CD4-positive, alpha-beta memory T cell (primary cell): ENCODE data around the gene RSPRY1. TPM values are rescaled to one million over a fixed set of nuclear protein-coding genes. Genes with fewer than 3 reads are reported as not detected.

ENCODE experiments used
- CTCF ChIA-PET: fragments of 350-600 bp; sonication (Branson Sonifier 250); formaldehyde crosslinking; loops from one replicate; lab custom pipeline; 2021; ENCODE audit warnings: inconsistent platforms; ENCODE audit not compliant: partially characterized antibody; lab: Charles Lee
- POLR2A ChIA-PET: fragments of 350-600 bp; sonication (Branson Sonifier 250); formaldehyde crosslinking; loops from one replicate; lab custom pipeline; 2021; ENCODE audit not compliant: partially characterized antibody; lab: Charles Lee
- DNase-seq, 5 donors: peaks; one replicate each; pipeline versions ENCODE4 v3.0.0 to v3.0.0-alpha.2; 2020 to 2022; ENCODE audit warnings: mixed read lengths in 1 of 5
- H3K27ac ChIP-seq: one replicate; pipeline ENCODE4 v1.7.0; 2013; ENCODE audit warnings: low read depth, low read length
- H3K27me3 ChIP-seq: 2 replicates; pipeline ENCODE4 v1.7.0; 2013; ENCODE audit warnings: mild to moderate bottlenecking, low read length, moderate library complexity; ENCODE audit not compliant: insufficient read depth
- H3K36me3 ChIP-seq: 2 replicates; pipeline ENCODE4 v1.7.0; 2013; ENCODE audit warnings: mild to moderate bottlenecking, low read length, moderate library complexity; ENCODE audit not compliant: insufficient read depth
- H3K4me1 ChIP-seq: 2 replicates; pipeline ENCODE4 v1.7.0; 2013; ENCODE audit warnings: mild to moderate bottlenecking, low read length, moderate library complexity; ENCODE audit not compliant: insufficient read depth
- H3K4me3 ChIP-seq, 2 donors: one replicate each; pipeline ENCODE4 v1.7.0; 2013; ENCODE audit warnings: low read length in 2 of 2, mild to moderate bottlenecking in 1 of 2
- H3K9me3 ChIP-seq, 2 donors: one replicate each; pipeline ENCODE4 v1.7.0; 2013; ENCODE audit warnings: low read length in 2 of 2, control low read depth in 1 of 2; ENCODE audit not compliant: control insufficient read depth in 1 of 2
- H3K27ac Mint-ChIP-seq, 7 donors: one replicate each; pipeline ENCODE4 v1.8.0; 2020 to 2021; ENCODE audit warnings: mixed read lengths in 7 of 7, mild to moderate bottlenecking in 6 of 7, inconsistent platforms in 3 of 7, moderate library complexity in 3 of 7
- H3K27me3 Mint-ChIP-seq, 2 donors: one replicate each; pipeline ENCODE4 v1.8.0; 2020 to 2021; ENCODE audit warnings: mixed read lengths in 2 of 2
- H3K36me3 Mint-ChIP-seq, 2 donors: one replicate each; pipeline ENCODE4 v1.8.0; 2020 to 2021; ENCODE audit warnings: mixed read lengths in 2 of 2, inconsistent platforms in 1 of 2, mild to moderate bottlenecking in 1 of 2
- H3K4me1 Mint-ChIP-seq, 4 donors: one replicate each; pipeline ENCODE4 v1.8.0; 2020 to 2021; ENCODE audit warnings: mixed read lengths in 4 of 4, mild to moderate bottlenecking in 1 of 4
- H3K4me3 Mint-ChIP-seq, 8 donors: one replicate each; pipeline ENCODE4 v1.8.0; 2020 to 2021; ENCODE audit warnings: mixed read lengths in 8 of 8, mild to moderate bottlenecking in 7 of 8, moderate library complexity in 6 of 8, inconsistent platforms in 3 of 8
- H3K9me3 Mint-ChIP-seq, 8 donors: one replicate each; pipeline ENCODE4 v1.8.0; 2020 to 2021; ENCODE audit warnings: mixed read lengths in 8 of 8, mild to moderate bottlenecking in 5 of 8, inconsistent platforms in 3 of 8, moderate library complexity in 1 of 8
- intact Hi-C: fragments of 100-400 bp; cut with micrococcal nuclease; formaldehyde crosslinking; loops from one replicate; pipeline ENCODE4 v1.15.1; 2023
- polyA plus RNA-seq, 2 donors: library from polyadenylated mRNA; unstranded; fragments of 300-500 nt; fragmentation: Illumina TruSeq; gene quantifications; one replicate each; pipeline ENCODE4 v1.2.3, GENCODE V29; 2021
- total RNA-seq, 2 experiments: library from RNA; stranded (reverse); gene quantifications; one replicate each; pipeline ENCODE4 v1.2.3, GENCODE V29; 2021

The RSPRY1 gene
- total and polyA plus RNA-seq, 4 experiments from 2014 or later: 28.5 to 38.0 (median 33.4) TPM

DNA sequence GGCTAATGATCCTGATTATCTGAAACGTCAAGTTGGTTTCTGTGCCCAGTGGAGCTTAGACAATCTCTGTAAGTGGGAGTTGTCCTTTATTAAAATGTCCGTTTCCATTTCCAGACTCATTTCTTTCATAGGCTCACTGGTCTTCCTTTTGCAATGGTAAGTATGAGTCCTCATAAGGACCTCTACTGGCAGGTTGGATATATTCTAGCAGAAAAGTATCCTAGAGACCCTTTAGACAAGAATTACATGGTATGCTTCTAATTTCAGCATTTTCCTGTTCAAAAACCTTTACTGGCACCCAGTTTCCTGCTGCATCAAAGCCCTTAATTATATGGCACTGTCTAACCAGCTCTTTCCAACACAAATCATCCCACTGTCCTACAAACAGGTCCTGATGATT lies 30.8 kb downstream of the RSPRY1 start:
- intact Hi-C loops: no loop called here
- no peak overlapping the region for H3K4me3 ChIP-seq
- ChIA-PET POLR2A (no interaction called here), CTCF (no interaction called here)
- peaks cover 63% of the 10 kb centered on the region for H3K36me3 ChIP-seq
- H3K9me3 Mint-ChIP-seq: peaks cover 5 to 40% (median 30%) of the 10 kb centered on the region in 8 donors
- peaks cover 0 to 18% of the 10 kb centered on the region in 2 donors for H3K9me3 ChIP-seq
- no peak overlapping the region for H3K27ac Mint-ChIP-seq
- H3K27ac ChIP-seq: no peak overlapping the region
- no peaks in the 10 kb centered on the region for H3K27me3 Mint-ChIP-seq
- H3K4me1 Mint-ChIP-seq: peaks cover 0 to 3% (median 0%) of the 10 kb centered on the region in 4 donors
- H3K36me3 Mint-ChIP-seq: peaks cover 83 to 90% of the 10 kb centered on the region in 2 donors
- H3K4me1 ChIP-seq: no peaks in the 10 kb centered on the region
- peak overlapping the region in 1 of 8 donors; percentile 2 for H3K4me3 Mint-ChIP-seq
- DNase-seq: no peak
- no peaks in the 10 kb centered on the region for H3K27me3 ChIP-seq

DNA sequence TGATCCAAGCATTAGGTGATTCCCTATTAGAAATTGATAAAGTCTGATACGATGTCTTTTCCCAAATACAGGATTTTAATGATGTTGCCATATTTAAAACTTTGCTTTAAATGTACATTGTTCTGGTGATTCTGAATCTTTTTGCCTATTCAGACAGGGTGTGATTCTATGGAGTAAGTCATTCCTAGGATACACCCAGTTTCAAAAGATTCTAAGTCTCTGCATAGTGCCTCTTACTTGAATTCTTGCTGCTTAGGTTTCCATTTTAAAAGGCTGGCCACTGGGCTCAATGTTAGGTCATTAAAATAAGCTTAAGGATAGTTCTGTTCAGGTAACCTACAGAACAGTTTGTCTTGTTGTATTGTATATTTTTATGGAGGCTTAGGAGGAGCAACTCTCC lies 36.9 kb downstream of the RSPRY1 start:
- peak overlapping the region in 1 of 7 donors; percentile 29 for H3K27ac Mint-ChIP-seq
- Histone ChIP-seq H3K36me3 (peaks cover 52% of the 10 kb centered on the region), H3K27me3 (no peaks in the 10 kb centered on the region), H3K4me1 (no peaks in the 10 kb centered on the region), H3K4me3 (no peak overlapping the region), H3K27ac (no peak overlapping the region), H3K9me3 (no peaks in the 10 kb centered on the region)
- H3K36me3 Mint-ChIP-seq: peaks cover 65 to 80% of the 10 kb centered on the region in 2 donors
- peaks cover 0 to 3% (median 0%) of the 10 kb centered on the region in 4 donors for H3K4me1 Mint-ChIP-seq
- no peaks in the 10 kb centered on the region for H3K27me3 Mint-ChIP-seq
- intact Hi-C loops: no loop called here
- peaks cover 0 to 12% (median 5%) of the 10 kb centered on the region in 8 donors for H3K9me3 Mint-ChIP-seq
- no peak for DNase-seq
- POLR2A ChIA-PET: no interaction called here
- CTCF ChIA-PET: interaction anchor here (0.9 kb wide), 1 partner anchor 199 kb away, joined by 4 read pairs; no protein-coding TSS in a partner anchor
- H3K4me3 Mint-ChIP-seq: no peak overlapping the region

DNA sequence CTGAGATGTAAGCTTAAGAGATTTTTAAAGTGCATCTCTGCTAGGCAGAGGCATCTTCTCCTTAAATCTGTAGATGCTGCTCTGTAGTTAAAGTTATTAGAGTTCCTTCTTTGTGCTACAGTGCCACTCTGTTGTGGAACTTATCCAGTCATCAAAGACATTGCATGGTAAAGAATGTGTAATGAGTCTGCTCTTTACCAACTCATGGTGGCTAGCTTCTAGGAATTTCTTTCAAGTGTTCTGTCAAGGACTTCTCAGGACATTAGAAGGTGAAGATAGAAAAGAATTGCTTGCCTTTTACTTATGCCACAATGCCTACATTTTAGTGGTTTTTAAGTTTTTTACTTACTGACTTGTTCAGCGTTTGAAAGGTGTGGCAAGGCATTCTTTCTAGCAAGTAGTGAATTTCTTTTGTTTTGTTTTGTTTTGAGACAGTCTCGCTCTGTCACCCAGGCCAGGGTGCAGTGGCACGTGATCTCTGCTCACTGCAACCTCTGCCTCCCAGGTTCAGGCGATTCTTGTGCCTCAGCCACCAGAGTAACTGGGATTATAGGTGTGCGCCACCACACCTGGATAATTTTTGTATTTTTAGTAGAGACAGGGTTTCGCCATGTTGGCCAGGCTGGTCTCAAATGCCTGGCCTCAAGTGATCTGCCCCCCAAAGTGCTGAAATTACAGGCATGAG lies 38.7 kb downstream of the RSPRY1 start:
- H3K27ac ChIP-seq: no peak overlapping the region
- H3K27me3 ChIP-seq: no peaks in the 10 kb centered on the region
- H3K4me3 Mint-ChIP-seq: no peak overlapping the region
- peaks cover 57% of the 10 kb centered on the region for H3K36me3 ChIP-seq
- no peaks in the 10 kb centered on the region for H3K27me3 Mint-ChIP-seq
- intact Hi-C loops: no loop called here
- no peaks in the 10 kb centered on the region for H3K9me3 Mint-ChIP-seq
- POLR2A ChIA-PET: no interaction called here
- CTCF ChIA-PET: interaction anchor here (1.0 kb wide), 1 partner anchor 959 kb away, joined by 3 read pairs; no protein-coding TSS in a partner anchor
- H3K36me3 Mint-ChIP-seq: peaks cover 49 to 77% of the 10 kb centered on the region in 2 donors
- no peak for DNase-seq
- H3K27ac Mint-ChIP-seq: no peak overlapping the region
- no peaks in the 10 kb centered on the region for H3K4me1 Mint-ChIP-seq
- no peaks in the 10 kb centered on the region for H3K4me1 ChIP-seq
- no peak overlapping the region for H3K4me3 ChIP-seq
- H3K9me3 ChIP-seq: no peaks in the 10 kb centered on the region

DNA sequence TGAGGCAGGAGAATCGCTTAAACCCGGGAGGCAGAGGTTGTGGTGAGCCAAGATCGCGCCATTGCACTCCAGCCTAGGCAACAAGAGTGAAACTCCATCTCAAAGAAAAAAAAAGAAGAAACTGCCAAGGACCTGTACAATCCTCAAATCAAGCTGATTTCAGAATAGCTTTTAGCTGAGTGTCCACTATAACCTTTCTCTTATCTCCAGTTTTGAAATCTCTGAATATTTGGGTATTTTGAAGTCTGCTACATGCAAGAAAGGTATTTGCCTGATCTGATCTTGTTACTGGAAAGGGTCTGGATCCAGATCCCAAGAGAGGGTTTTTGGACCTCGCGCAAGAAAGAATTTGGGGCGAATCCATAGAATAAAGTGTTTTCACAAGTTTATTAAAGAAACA lies 39.8 kb downstream of the RSPRY1 start:
- H3K9me3 Mint-ChIP-seq: no peaks in the 10 kb centered on the region
- Histone ChIP-seq H3K4me3 (no peak overlapping the region), H3K27ac (no peak overlapping the region), H3K9me3 (no peaks in the 10 kb centered on the region), H3K4me1 (no peaks in the 10 kb centered on the region), H3K27me3 (no peaks in the 10 kb centered on the region), H3K36me3 (peaks cover 60% of the 10 kb centered on the region)
- no peak overlapping the region for H3K4me3 Mint-ChIP-seq
- ChIA-PET POLR2A (no interaction called here), CTCF (no interaction called here)
- intact Hi-C loops: no loop called here
- H3K36me3 Mint-ChIP-seq: peaks cover 46 to 78% of the 10 kb centered on the region in 2 donors
- H3K27ac Mint-ChIP-seq: peak overlapping the region in 2 of 7 donors; percentile 66 to 69
- H3K27me3 Mint-ChIP-seq: no peaks in the 10 kb centered on the region
- H3K4me1 Mint-ChIP-seq: no peaks in the 10 kb centered on the region
- DNase-seq: no peak

DNA sequence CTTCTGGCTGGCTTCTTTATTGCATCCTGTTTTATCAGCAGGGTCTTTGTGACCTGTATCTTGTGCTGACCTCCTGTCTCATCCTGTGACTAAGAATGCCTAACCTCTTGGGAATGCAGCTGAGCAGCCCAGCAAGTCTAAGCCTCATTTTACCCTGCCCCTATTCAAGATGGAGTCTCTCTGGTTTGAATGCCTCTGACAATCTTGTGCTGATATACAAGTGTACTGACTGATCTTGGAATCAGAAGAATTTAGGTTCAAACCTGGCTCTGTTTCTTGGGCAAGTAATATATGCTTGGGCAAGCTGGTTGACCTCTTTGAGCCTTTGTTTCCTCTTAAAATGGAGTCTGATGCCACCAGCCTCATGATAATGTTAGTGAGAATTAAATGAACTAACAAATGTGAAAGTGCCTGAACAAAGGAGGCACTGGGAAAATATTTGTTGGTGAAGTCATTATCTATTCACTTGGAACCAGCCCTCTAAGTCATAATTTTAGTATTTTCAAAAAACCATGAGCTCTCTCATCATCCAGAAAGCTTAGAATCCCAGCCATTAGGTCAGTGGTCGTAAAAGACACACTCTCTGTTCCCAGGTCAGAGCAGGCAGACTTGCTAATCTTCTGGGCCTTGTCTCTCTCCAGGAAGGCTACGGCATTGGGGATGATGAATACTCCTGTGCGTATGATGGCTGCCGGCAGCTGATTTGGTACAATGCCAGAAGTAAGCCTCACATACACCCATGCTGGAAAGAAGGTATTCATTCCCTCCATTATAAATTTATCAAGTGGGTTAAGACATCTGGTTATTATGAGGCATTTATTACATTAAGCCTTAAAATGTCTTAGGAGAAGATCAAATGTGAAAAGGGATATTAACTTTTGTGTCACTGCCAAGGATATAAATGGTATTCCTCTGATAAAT lies 40.8 kb downstream of the RSPRY1 start:
- H3K4me1 ChIP-seq: no peaks in the 10 kb centered on the region
- intact Hi-C loops: no loop called here
- ChIA-PET CTCF (no interaction called here), POLR2A (no interaction called here)
- H3K9me3 Mint-ChIP-seq: no peaks in the 10 kb centered on the region
- H3K27ac Mint-ChIP-seq: peak overlapping the region in 1 of 7 donors; percentile 13
- H3K4me3 Mint-ChIP-seq: no peak overlapping the region
- peaks cover 60% of the 10 kb centered on the region for H3K36me3 ChIP-seq
- H3K27me3 Mint-ChIP-seq: no peaks in the 10 kb centered on the region
- H3K4me1 Mint-ChIP-seq: no peaks in the 10 kb centered on the region
- no peaks in the 10 kb centered on the region for H3K9me3 ChIP-seq
- H3K36me3 Mint-ChIP-seq: peaks cover 48 to 81% of the 10 kb centered on the region in 2 donors
- H3K27me3 ChIP-seq: no peaks in the 10 kb centered on the region
- DNase-seq: no peak
- no peak overlapping the region for H3K4me3 ChIP-seq
- no peak overlapping the region for H3K27ac ChIP-seq

DNA sequence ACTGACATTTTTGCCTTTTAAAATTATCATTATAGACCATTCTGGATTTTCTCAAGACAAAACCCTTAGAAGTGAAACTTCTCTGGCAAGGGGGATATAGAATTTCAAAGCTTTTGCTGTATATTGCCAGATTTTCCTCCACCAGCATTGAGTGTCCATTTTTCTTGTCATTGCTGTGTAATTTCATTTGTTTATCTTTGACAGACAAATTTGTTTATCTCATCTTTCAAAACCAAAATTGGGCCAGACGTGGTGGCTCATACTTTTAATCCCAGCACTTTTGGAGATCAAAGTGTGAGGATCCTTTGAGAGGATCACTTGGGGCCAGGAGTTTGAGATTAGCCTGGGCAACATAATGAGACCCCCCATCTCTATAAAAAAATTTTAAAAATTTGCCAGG lies 43.0 kb downstream of the RSPRY1 start:
- no peaks in the 10 kb centered on the region for H3K9me3 Mint-ChIP-seq
- H3K27ac Mint-ChIP-seq: no peak overlapping the region
- no peak for DNase-seq
- no peak overlapping the region for H3K4me3 Mint-ChIP-seq
- no peaks in the 10 kb centered on the region for H3K27me3 Mint-ChIP-seq
- Histone ChIP-seq H3K4me3 (no peak overlapping the region), H3K9me3 (no peaks in the 10 kb centered on the region), H3K27me3 (no peaks in the 10 kb centered on the region), H3K4me1 (no peaks in the 10 kb centered on the region), H3K36me3 (peaks cover 58% of the 10 kb centered on the region), H3K27ac (no peak overlapping the region)
- peaks cover 49 to 83% of the 10 kb centered on the region in 2 donors for H3K36me3 Mint-ChIP-seq
- ChIA-PET POLR2A (no interaction called here), CTCF (no interaction called here)
- no peaks in the 10 kb centered on the region for H3K4me1 Mint-ChIP-seq
- intact Hi-C loops: no loop called here

DNA sequence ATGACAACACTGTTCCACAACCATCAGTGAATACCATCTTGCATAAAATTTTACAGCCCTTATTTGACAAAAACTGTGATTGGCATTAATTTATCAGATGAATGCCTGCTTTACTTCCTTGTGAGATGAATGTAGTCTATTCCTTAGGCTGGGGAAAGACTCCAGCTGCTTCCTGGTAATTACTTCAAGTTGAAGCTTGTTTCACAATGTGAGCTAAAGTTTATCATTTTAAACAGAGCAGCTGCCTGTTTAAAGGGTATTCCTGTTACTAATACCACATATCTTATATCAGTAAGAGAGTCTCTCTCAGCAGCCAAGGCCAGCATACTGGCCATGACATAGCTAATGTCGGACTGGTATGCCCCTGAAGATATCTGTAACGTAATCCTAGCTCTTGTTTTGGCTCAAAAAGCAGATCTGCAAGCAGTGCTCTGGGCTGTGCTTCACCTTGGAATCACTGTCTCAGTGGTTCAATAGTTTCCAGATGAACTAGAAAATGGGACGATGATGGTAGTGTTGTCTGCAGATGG lies 45.8 kb downstream of the RSPRY1 start:
- no peaks in the 10 kb centered on the region for H3K27me3 ChIP-seq
- no peaks in the 10 kb centered on the region for H3K9me3 ChIP-seq
- no peak overlapping the region for H3K4me3 Mint-ChIP-seq
- POLR2A ChIA-PET: interaction anchor here (0.6 kb wide), 1 partner anchor 300 kb away, joined by 3 read pairs; the partner anchor contains the start of gene HERPUD1
- no peaks in the 10 kb centered on the region for H3K4me1 Mint-ChIP-seq
- no peaks in the 10 kb centered on the region for H3K9me3 Mint-ChIP-seq
- no peaks in the 10 kb centered on the region for H3K4me1 ChIP-seq
- intact Hi-C loops: no loop called here
- H3K4me3 ChIP-seq: no peak overlapping the region
- CTCF ChIA-PET: interaction anchor here (1.1 kb wide), 1 partner anchor 9 kb away, joined by 3 read pairs; no protein-coding TSS in a partner anchor
- no peak overlapping the region for H3K27ac ChIP-seq
- H3K27me3 Mint-ChIP-seq: no peaks in the 10 kb centered on the region
- H3K27ac Mint-ChIP-seq: no peak overlapping the region
- H3K36me3 ChIP-seq: peaks cover 62% of the 10 kb centered on the region
- no peak for DNase-seq
- H3K36me3 Mint-ChIP-seq: peaks cover 58 to 79% of the 10 kb centered on the region in 2 donors
